ENCODE data around the gene TJP3. TPM values are rescaled to one million over a fixed set of nuclear protein-coding genes. Genes with fewer than 3 reads are reported as not detected.

Gene TJP3
- total and polyA plus RNA-seq, 10 of the 15 experiments (the other 5 are each of a cell fraction or from before 2014, with no cell fraction given): 0.04 to 1.2 (median 0.29) TPM; not detected in 6

- peak in 1 of 2 experiments; percentile 60; a peak in 2 of 3 replicates for TF ChIP-seq EGR1 (IDR thresholded peaks at IDR 0.05; ENCODE audit: borderline replicate concordance in 1 of 2, low read depth in 2 of 2, low read length in 2 of 2)
- no peak for TF ChIP-seq USF2 (IDR thresholded peaks at IDR 0.05; ENCODE audit: borderline replicate concordance, low read depth, low read length)
- TF ChIP-seq ELK1 (IDR thresholded peaks at IDR 0.05; ENCODE audit: low read depth, low read length): 0 out of 2 replicates have a peak, but pooled peaks have one; percentile 21
- TF ChIP-seq ZBTB11 (CRISPR knock-in tag; IDR thresholded peaks at IDR 0.05): no peak
- no peak for TF ChIP-seq BCL3 (IDR thresholded peaks at IDR 0.05; ENCODE audit: borderline replicate concordance, insufficient read depth, low read depth, low read length, poor library complexity, severe bottlenecking)
- no peak for TF ChIP-seq ZNF274 (IDR thresholded peaks at IDR 0.05; ENCODE audit: insufficient read depth, insufficient read length)
- TF ChIP-seq, protein P1, sequence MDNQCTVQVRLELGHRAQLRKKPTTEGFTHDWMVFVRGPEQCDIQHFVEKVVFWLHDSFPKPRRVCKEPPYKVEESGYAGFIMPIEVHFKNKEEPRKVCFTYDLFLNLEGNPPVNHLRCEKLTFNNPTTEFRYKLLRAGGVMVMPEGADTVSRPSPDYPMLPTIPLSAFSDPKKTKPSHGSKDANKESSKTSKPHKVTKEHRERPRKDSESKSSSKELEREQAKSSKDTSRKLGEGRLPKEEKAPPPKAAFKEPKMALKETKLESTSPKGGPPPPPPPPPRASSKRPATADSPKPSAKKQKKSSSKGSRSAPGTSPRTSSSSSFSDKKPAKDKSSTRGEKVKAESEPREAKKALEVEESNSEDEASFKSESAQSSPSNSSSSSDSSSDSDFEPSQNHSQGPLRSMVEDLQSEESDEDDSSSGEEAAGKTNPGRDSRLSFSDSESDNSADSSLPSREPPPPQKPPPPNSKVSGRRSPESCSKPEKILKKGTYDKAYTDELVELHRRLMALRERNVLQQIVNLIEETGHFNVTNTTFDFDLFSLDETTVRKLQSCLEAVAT (IDR thresholded peaks at IDR 0.05): no peak
- TF ChIP-seq POLR2A (IDR thresholded peaks at IDR 0.05; ENCODE audit: low read depth, low read length): no peak
- TF ChIP-seq TBL1XR1 (IDR thresholded peaks at IDR 0.05; ENCODE audit: low read depth, low read length): no peak
- TF ChIP-seq LARP7 (IDR thresholded peaks at IDR 0.05): peak; percentile 45; the same call in 1 of the 2 replicates
- peak; percentile 74; the same call in 1 of the 2 replicates for TF ChIP-seq RCOR1 (conservative IDR thresholded peaks at IDR 0.05; ENCODE audit: low read depth, low read length)
- TF ChIP-seq WRNIP1 (IDR thresholded peaks at IDR 0.05; ENCODE audit: borderline replicate concordance, low read depth, low read length): no peak
- TF ChIP-seq ZNF24 (IDR thresholded peaks at IDR 0.05): 0 out of 2 replicates have a peak, but pooled peaks have one; percentile 12
- TF ChIP-seq, protein P2, sequence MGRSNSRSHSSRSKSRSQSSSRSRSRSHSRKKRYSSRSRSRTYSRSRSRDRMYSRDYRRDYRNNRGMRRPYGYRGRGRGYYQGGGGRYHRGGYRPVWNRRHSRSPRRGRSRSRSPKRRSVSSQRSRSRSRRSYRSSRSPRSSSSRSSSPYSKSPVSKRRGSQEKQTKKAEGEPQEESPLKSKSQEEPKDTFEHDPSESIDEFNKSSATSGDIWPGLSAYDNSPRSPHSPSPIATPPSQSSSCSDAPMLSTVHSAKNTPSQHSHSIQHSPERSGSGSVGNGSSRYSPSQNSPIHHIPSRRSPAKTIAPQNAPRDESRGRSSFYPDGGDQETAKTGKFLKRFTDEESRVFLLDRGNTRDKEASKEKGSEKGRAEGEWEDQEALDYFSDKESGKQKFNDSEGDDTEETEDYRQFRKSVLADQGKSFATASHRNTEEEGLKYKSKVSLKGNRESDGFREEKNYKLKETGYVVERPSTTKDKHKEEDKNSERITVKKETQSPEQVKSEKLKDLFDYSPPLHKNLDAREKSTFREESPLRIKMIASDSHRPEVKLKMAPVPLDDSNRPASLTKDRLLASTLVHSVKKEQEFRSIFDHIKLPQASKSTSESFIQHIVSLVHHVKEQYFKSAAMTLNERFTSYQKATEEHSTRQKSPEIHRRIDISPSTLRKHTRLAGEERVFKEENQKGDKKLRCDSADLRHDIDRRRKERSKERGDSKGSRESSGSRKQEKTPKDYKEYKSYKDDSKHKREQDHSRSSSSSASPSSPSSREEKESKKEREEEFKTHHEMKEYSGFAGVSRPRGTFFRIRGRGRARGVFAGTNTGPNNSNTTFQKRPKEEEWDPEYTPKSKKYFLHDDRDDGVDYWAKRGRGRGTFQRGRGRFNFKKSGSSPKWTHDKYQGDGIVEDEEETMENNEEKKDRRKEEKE (IDR thresholded peaks at IDR 0.05): no peak
- no peak for TF ChIP-seq ETV6 (conservative IDR thresholded peaks at IDR 0.05 in 1 of 2, IDR thresholded peaks at IDR 0.05 in 1 of 2; ENCODE audit: borderline replicate concordance in 1 of 2, low read depth in 1 of 2)
- no peak for TF ChIP-seq NBN (IDR thresholded peaks at IDR 0.05)
- no peak for TF ChIP-seq HDAC6 (IDR thresholded peaks at IDR 0.05; ENCODE audit: unreplicated experiment)
Measured at GRCh38 chr19:3721131-3721886, 13.1 kb downstream of the TJP3 start (continued).

All from GM12878 (cell line).